H1 (cell line): ENCODE results near the gene ALDH3A1. TPM values are rescaled to one million over a fixed set of nuclear protein-coding genes. Genes with fewer than 3 reads are reported as not detected.

Source experiments
- BCL11A ChIP-seq, 2 experiments: IDR thresholded peaks; one replicate each; pipeline ENCODE4 v1.6.1; 2011; ENCODE audit warnings: low read depth in 2 of 2, low read length in 2 of 2, mild to moderate bottlenecking in 2 of 2
- CHD7 ChIP-seq: fragments of 300-600 bp; sonication (generic); IDR thresholded peaks from 2 replicates; pipeline ENCODE4 v1.7.1; 2012; ENCODE audit warnings: low read length, moderate library complexity, mild to moderate bottlenecking, inconsistent platforms; ENCODE audit not compliant: insufficient replicate concordance
- CREB1 ChIP-seq: IDR thresholded peaks from 2 replicates; pipeline ENCODE4 v1.6.1; 2012; ENCODE audit warnings: inconsistent platforms
- CTCF ChIP-seq, 3 experiments: IDR thresholded peaks; 1 replicate in 2 of 3; 2 replicates in 1 of 3; pipeline versions ENCODE4 v1.5.1 to v1.6.1; 2011; ENCODE audit warnings: low read length in 3 of 3, mild to moderate bottlenecking in 3 of 3, inconsistent platforms in 2 of 3, low read depth in 1 of 3, moderate library complexity in 1 of 3; ENCODE audit not compliant: insufficient read depth in 1 of 3; ENCODE audit errors: control extremely low read depth in 1 of 3
- HDAC6 ChIP-seq: IDR thresholded peaks from one replicate; pipeline ENCODE4 v1.7.1; 2012; ENCODE audit warnings: low read depth, mild to moderate bottlenecking, inconsistent platforms, low read length, moderate library complexity
- NANOG ChIP-seq: IDR thresholded peaks from 2 replicates; pipeline ENCODE4 v1.6.1; 2011; ENCODE audit warnings: low read length, low read depth, mild to moderate bottlenecking, inconsistent platforms; ENCODE audit not compliant: insufficient read depth, poor library complexity, severe bottlenecking
- SIX5 ChIP-seq: IDR thresholded peaks from 2 replicates; pipeline ENCODE4 v1.6.1; 2011; ENCODE audit warnings: mild to moderate bottlenecking, low read depth, low read length
- ZNF274 ChIP-seq: IDR thresholded peaks from 2 replicates; pipeline ENCODE4 v1.7.0; 2012; ENCODE audit warnings: low read length, borderline replicate concordance; ENCODE audit errors: extremely low read depth
- polyA plus RNA-seq, 7 experiments: library from polyadenylated mRNA; depleted of rRNA in 3 of 7; stranded (reverse) in 5 of 7; unstranded in 2 of 7; fragments of >200 nt in 5 of 7; fragments of 200-250 nt in 2 of 7; gene quantifications; 1 replicate in 5 of 7; 2 replicates in 1 of 7; 4 replicates in 1 of 7; pipeline versions ENCODE4 v1.2.1 to v1.2.3, GENCODE V29; 2011 to 2013; ENCODE audit warnings: missing spikeins in 2 of 7, mixed read lengths in 2 of 7
- total RNA-seq: library from RNA; stranded (reverse); fragmentation: NEBNext Ultra II Directional; extraction: Animal tissue kit (Norgen Biotek cat#: 25700); gene quantifications from 2 replicates; pipeline ENCODE4 v1.2.1, GENCODE V29; 2021

Gene ALDH3A1
- total and polyA plus RNA-seq, 2 of the 8 experiments (the other 6 are each of a cell fraction or from before 2014, with no cell fraction given) = 0.37 to 1.4 TPM

- TF ChIP-seq CHD7 (no peak), HDAC6 (no peak), BCL11A (IDR thresholded peaks at IDR 0.05; ENCODE audit: low read depth in 2 of 2, low read length in 2 of 2) (no peak), CREB1 (no peak), SIX5 (no peak), ZNF274 (no peak), NANOG (no peak), CTCF (IDR thresholded peaks at IDR 0.05; ENCODE audit: control extremely low read depth in 1 of 3, insufficient read depth in 1 of 3, low read depth in 1 of 3, low read length in 3 of 3) (no peak)
Measured at GRCh38 chr17:19726631-19727376, 21.3 kb downstream of the ALDH3A1 start (continued).
